ENCODE data around the gene LILRA2.
"Not testable (repeated sequence)": the region's sequence is repeated elsewhere in the genome, so short reads cannot be mapped to it uniquely, and the experiment has no call there.

LILRA2 gene

DNA sequence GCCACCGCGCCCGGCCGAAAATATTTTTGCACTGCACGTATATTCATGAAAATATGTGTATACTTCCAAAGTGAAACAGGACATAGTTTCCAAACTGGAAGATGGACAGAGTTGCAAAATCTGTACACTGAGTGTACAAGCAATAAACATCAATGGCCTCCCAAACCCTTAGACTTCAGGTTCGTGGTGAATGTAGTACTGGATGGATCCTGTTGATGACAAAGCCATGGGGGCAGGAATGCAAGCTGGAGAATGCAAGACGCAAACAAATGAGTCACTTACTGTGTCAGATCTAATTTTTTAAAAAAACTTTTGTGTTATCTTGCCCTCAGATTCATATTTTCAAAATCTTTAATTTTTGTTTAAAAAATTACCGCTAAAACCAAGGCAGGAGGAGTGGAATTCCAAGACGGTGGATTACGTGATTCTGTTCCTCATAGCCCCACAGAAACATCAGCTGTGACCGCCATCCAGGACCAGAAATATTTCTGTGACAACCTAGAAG is 12.7 kb upstream of the LILRA2 start:
- no peak for DNase-seq (ENCODE audit: low read depth in 2 of 2)
- no peak overlapping the region for H3K4me3 ChIP-seq (replicated peaks in 1 of 2; ENCODE audit: low read depth in 2 of 2, low read length in 2 of 2)
- TF ChIP-seq, protein P1, sequence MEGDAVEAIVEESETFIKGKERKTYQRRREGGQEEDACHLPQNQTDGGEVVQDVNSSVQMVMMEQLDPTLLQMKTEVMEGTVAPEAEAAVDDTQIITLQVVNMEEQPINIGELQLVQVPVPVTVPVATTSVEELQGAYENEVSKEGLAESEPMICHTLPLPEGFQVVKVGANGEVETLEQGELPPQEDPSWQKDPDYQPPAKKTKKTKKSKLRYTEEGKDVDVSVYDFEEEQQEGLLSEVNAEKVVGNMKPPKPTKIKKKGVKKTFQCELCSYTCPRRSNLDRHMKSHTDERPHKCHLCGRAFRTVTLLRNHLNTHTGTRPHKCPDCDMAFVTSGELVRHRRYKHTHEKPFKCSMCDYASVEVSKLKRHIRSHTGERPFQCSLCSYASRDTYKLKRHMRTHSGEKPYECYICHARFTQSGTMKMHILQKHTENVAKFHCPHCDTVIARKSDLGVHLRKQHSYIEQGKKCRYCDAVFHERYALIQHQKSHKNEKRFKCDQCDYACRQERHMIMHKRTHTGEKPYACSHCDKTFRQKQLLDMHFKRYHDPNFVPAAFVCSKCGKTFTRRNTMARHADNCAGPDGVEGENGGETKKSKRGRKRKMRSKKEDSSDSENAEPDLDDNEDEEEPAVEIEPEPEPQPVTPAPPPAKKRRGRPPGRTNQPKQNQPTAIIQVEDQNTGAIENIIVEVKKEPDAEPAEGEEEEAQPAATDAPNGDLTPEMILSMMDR (IDR thresholded peaks at IDR 0.05; ENCODE audit: low read depth, low read length), result no peak

DNA sequence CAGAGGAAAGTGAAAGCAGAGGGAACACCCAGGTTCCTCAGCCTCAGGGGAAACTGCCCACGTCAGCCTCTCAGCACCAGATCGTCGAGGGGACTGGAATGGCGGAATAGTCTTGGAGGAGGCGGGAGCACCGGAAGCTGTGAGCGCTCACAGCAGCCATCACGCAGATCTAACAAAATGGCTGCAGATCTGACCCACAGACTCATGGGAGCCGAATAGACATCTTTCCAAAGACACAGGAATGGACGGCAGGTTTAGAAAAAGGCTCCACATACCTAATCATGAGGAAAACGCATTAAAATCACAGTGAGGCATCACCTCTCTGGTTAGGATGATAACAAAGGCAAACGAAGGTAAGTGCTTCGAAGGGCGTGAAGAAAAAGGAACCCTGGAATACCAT is 11.8 kb upstream of the LILRA2 start:
- no peak for DNase-seq (ENCODE audit: low read depth in 2 of 2)
- no peak overlapping the region for H3K4me3 ChIP-seq (replicated peaks in 1 of 2; ENCODE audit: low read depth in 2 of 2, low read length in 2 of 2)
- TF ChIP-seq, protein P1 (IDR thresholded peaks at IDR 0.05; ENCODE audit: low read depth, low read length), result no peak

DNA sequence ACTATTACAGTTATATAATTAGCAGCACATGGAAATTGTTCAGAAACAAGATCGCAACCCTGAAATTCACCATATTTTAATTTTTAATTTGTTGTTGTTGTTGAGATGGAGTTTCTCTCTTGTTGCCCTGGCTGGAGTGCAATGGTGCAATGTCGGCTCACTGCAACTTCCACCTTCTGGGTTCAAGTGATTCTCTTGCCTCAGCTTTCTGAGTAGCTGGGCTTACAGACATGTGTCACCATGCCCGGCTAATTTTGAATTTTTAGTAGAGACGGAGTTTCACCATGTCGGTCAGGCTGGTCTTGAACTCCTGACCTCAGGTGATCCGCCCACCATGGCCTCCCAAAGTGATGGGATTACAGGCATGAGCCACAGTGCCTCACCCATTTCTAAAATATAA is 10.4 kb upstream of the LILRA2 start:
- H3K4me3 ChIP-seq (replicated peaks in 1 of 2; ENCODE audit: low read depth in 2 of 2, low read length in 2 of 2); DNase-seq (ENCODE audit: low read depth in 2 of 2): not testable (repeated sequence)

DNA sequence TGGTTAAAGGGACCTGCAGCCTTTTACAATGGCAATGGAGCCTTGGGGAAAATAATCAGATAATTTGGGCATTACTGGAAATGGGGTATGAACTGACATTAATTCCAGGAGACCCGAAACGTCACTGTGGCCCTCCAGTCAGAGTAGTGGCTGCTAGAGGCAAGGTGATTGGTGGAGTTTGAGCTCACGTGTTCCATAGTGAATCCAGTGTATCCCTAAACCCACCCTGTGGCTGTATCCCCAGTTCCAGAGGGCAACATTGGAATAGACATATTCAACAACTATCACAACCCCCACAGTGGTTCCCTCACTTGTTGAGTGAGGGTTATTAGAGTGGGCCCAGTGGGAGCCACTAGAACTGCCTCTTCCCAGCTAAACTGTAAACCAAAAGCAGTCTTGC is 3.3 kb upstream of the LILRA2 start:
- DNase-seq (ENCODE audit: low read depth in 2 of 2), result no peak
- TF ChIP-seq, protein P1 (IDR thresholded peaks at IDR 0.05; ENCODE audit: low read depth, low read length), result no peak
- no peak overlapping the region for H3K4me3 ChIP-seq (replicated peaks in 1 of 2; ENCODE audit: low read depth in 2 of 2, low read length in 2 of 2)

DNA sequence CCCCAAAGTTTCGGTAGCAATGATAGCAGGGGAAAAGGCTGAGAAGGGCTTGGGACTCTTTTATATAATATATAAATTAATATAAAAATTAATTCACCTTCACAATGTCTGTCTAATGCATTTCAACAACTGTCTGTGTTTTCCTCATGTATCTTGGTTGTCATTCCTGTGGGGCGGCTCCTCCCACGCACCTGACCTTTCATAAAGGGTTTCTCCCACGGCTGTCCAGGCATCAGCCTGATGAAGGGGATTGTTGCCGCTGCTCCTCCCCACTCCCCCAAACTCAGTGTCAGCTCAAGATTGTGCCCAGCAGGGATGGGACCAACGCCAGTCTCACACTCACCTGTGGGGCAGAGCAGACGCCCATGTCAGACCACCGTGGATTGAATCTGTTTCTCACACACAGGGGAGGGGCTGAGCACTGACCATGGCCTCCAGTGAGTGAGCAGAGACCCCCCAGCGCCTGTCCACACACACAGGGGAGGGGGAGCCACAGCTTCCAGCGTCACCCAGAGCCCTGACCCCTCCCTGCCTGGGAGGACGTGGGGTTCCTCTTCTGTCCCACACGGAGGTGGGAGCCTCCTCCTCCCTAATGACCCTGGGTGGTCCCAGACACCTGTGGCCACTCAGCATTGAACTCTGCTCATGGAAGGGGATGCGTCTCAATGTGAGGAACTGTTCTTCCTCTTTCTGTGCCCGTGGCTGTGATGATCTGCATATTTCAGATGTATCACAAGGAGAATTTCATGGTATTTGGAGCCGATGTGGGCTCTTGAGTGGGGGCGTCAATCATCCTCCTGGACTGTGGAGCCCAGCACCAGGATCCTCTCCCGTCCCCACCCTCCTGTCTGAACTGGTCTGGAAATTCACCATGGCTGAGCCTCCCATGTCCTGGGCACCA is 1.6 kb upstream of the LILRA2 start:
- DNase-seq (ENCODE audit: low read depth in 2 of 2); H3K4me3 ChIP-seq (replicated peaks in 1 of 2; ENCODE audit: low read depth in 2 of 2, low read length in 2 of 2): not testable (repeated sequence)

DNA sequence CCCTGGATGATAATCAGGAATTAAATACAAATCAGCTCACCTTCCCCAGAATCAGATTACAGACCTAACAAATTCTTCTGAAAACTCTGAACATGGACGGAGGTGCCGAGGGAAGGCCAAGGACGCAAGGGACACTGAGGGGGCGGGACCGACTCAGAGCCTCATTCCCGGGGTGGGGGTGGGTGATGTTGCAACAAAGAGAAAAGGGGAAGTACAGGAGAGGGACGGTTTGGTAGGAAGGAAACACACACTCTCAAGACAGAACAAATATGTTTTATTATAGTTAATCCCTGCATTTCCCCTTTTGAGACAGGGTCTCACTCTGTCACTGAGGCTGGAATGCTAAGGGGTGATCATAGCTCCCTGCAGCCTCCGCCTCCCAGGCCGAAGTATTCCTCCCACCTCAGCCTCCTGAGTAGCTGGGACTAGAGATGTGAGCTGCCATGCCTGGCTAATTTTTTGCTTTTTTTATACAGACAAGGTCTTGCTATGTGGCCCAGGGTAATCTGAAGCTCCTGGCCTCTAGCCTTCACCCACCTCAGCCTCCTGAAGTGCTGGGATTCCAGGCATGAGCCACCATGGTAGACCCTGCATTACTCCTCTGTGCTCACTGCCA is 786 bp upstream of the LILRA2 start:
- TF ChIP-seq, protein P1 (IDR thresholded peaks at IDR 0.05; ENCODE audit: low read depth, low read length), result no peak
- DNase-seq (ENCODE audit: low read depth in 2 of 2), result no peak
- no peak overlapping the region for H3K4me3 ChIP-seq (replicated peaks in 1 of 2; ENCODE audit: low read depth in 2 of 2, low read length in 2 of 2)

DNA sequence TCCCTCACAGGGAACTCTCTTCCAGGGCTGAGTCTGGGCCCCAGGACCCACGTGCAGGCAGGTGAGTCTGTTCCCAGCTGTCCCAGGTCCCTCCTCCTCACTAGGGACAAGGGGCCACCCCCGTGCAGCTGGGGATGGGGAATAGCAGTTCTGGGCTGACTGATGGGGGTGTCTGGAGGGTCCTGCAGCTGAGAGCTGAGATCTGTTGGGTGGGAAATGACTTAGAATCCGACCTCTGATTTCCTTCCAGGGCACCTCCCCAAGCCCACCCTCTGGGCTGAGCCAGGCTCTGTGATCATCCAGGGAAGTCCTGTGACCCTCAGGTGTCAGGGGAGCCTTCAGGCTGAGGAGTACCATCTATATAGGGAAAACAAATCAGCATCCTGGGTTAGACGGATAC is 461 bp downstream of the LILRA2 start:
- H3K4me3 ChIP-seq (replicated peaks in 1 of 2; ENCODE audit: low read depth in 2 of 2, low read length in 2 of 2), result no peak overlapping the region
- TF ChIP-seq, protein P1 (IDR thresholded peaks at IDR 0.05; ENCODE audit: low read depth, low read length), result no peak
- DNase-seq (ENCODE audit: low read depth in 2 of 2), result no peak
